ENCODE measurements around the gene P2RY2.
A peak's percentile ranks its signal among the peaks of the same experiment; 100 is the strongest.

The P2RY2 gene

GRCh38 chr11:73210916-73211667 lies 7.0 kb upstream of the P2RY2 start:
- no peak overlapping the region for H3K27ac ChIP-seq (ENCODE audit: low read length)
- H3K36me3 ChIP-seq (ENCODE audit: control insufficient read depth in 1 of 2, insufficient read depth in 2 of 2, low read length in 2 of 2) = no peaks in the 10 kb centered on the region
- no peak overlapping the region for H3K4me3 ChIP-seq (ENCODE audit: low read depth in 1 of 2, low read length in 2 of 2)
- no peaks in the 10 kb centered on the region for H3K27me3 ChIP-seq (ENCODE audit: low read depth, low read length)
- H3K9me3 ChIP-seq (ENCODE audit: control insufficient read depth in 1 of 2, low read length in 2 of 2) = no peaks in the 10 kb centered on the region
- H3K4me1 ChIP-seq (ENCODE audit: control insufficient read depth in 1 of 2, insufficient read depth in 2 of 2, low read length in 2 of 2) = no peaks in the 10 kb centered on the region

- no peaks in the 10 kb centered on the region for H3K9me3 ChIP-seq (ENCODE audit: control insufficient read depth in 1 of 2, low read length in 2 of 2)
- no peaks in the 10 kb centered on the region for H3K27me3 ChIP-seq (ENCODE audit: low read depth, low read length)
- no peak overlapping the region for H3K27ac ChIP-seq (ENCODE audit: low read length)
- H3K36me3 ChIP-seq (ENCODE audit: control insufficient read depth in 1 of 2, insufficient read depth in 2 of 2, low read length in 2 of 2) = no peaks in the 10 kb centered on the region
- no peak overlapping the region for H3K4me3 ChIP-seq (ENCODE audit: low read depth in 1 of 2, low read length in 2 of 2)
- peaks cover 0 to 6% of the 10 kb centered on the region in 2 donors for H3K4me1 ChIP-seq (ENCODE audit: control insufficient read depth in 1 of 2, insufficient read depth in 2 of 2, low read length in 2 of 2)
These were observed 4.6 kb upstream of the P2RY2 start for GRCh38 chr11:73213196-73214143.

GRCh38 chr11:73215191-73216134 lies 2.6 kb upstream of the P2RY2 start:
- H3K4me3 ChIP-seq (ENCODE audit: low read depth in 1 of 2, low read length in 2 of 2) = no peak overlapping the region
- H3K36me3 ChIP-seq (ENCODE audit: control insufficient read depth in 1 of 2, insufficient read depth in 2 of 2, low read length in 2 of 2) = no peaks in the 10 kb centered on the region
- H3K4me1 ChIP-seq (ENCODE audit: control insufficient read depth in 1 of 2, insufficient read depth in 2 of 2, low read length in 2 of 2) = peaks cover 0 to 12% of the 10 kb centered on the region in 2 donors
- no peaks in the 10 kb centered on the region for H3K27me3 ChIP-seq (ENCODE audit: low read depth, low read length)
- H3K9me3 ChIP-seq (ENCODE audit: control insufficient read depth in 1 of 2, low read length in 2 of 2) = no peaks in the 10 kb centered on the region
- no peak overlapping the region for H3K27ac ChIP-seq (ENCODE audit: low read length)

- Histone ChIP-seq H3K4me1 (ENCODE audit: control insufficient read depth in 1 of 2, insufficient read depth in 2 of 2, low read length in 2 of 2) (peaks cover 0 to 12% of the 10 kb centered on the region in 2 donors), H3K27me3 (ENCODE audit: low read depth, low read length) (no peaks in the 10 kb centered on the region), H3K4me3 (ENCODE audit: low read depth in 1 of 2, low read length in 2 of 2) (no peak overlapping the region), H3K36me3 (ENCODE audit: control insufficient read depth in 1 of 2, insufficient read depth in 2 of 2, low read length in 2 of 2) (no peaks in the 10 kb centered on the region), H3K27ac (ENCODE audit: low read length) (no peak overlapping the region), H3K9me3 (ENCODE audit: control insufficient read depth in 1 of 2, low read length in 2 of 2) (no peaks in the 10 kb centered on the region)
These were observed 1.6 kb upstream of the P2RY2 start for GRCh38 chr11:73216465-73216864.

GRCh38 chr11:73217131-73217809 lies 811 bp upstream of the P2RY2 start:
- H3K4me3 ChIP-seq (ENCODE audit: low read depth in 1 of 2, low read length in 2 of 2) = no peak overlapping the region
- H3K27ac ChIP-seq (ENCODE audit: low read length) = no peak overlapping the region

GRCh38 chr11:73217810-73218105 lies 323 bp upstream of the P2RY2 start:
- Histone ChIP-seq H3K36me3 (ENCODE audit: control insufficient read depth in 1 of 2, insufficient read depth in 2 of 2, low read length in 2 of 2) (no peaks in the 10 kb centered on the region), H3K9me3 (ENCODE audit: control insufficient read depth in 1 of 2, low read length in 2 of 2) (no peaks in the 10 kb centered on the region), H3K4me3 (ENCODE audit: low read depth in 1 of 2, low read length in 2 of 2) (peak overlapping the region in 1 of 2 donors; percentile 62), H3K4me1 (ENCODE audit: control insufficient read depth in 1 of 2, insufficient read depth in 2 of 2, low read length in 2 of 2) (peaks cover 0 to 12% of the 10 kb centered on the region in 2 donors), H3K27ac (ENCODE audit: low read length) (no peak overlapping the region), H3K27me3 (ENCODE audit: low read depth, low read length) (no peaks in the 10 kb centered on the region)

More at GRCh38 chr11:73217131-73217809, 811 bp upstream of the P2RY2 start:
- H3K27me3 ChIP-seq (ENCODE audit: low read depth, low read length) = no peaks in the 10 kb centered on the region
- H3K36me3 ChIP-seq (ENCODE audit: control insufficient read depth in 1 of 2, insufficient read depth in 2 of 2, low read length in 2 of 2) = no peaks in the 10 kb centered on the region
- no peaks in the 10 kb centered on the region for H3K9me3 ChIP-seq (ENCODE audit: control insufficient read depth in 1 of 2, low read length in 2 of 2)
- peaks cover 0 to 12% of the 10 kb centered on the region in 2 donors for H3K4me1 ChIP-seq (ENCODE audit: control insufficient read depth in 1 of 2, insufficient read depth in 2 of 2, low read length in 2 of 2)

- Histone ChIP-seq H3K27me3 (ENCODE audit: low read depth, low read length) (no peaks in the 10 kb centered on the region), H3K4me1 (ENCODE audit: control insufficient read depth in 1 of 2, insufficient read depth in 2 of 2, low read length in 2 of 2) (peaks cover 0 to 12% of the 10 kb centered on the region in 2 donors), H3K27ac (ENCODE audit: low read length) (no peak overlapping the region), H3K9me3 (ENCODE audit: control insufficient read depth in 1 of 2, low read length in 2 of 2) (no peaks in the 10 kb centered on the region), H3K36me3 (ENCODE audit: control insufficient read depth in 1 of 2, insufficient read depth in 2 of 2, low read length in 2 of 2) (no peaks in the 10 kb centered on the region), H3K4me3 (ENCODE audit: low read depth in 1 of 2, low read length in 2 of 2) (peak overlapping the region; percentile 37 to 62)
These were observed 742 bp downstream of the P2RY2 start for GRCh38 chr11:73218830-73219215.

GRCh38 chr11:73219396-73220285 lies 1.6 kb downstream of the P2RY2 start:
- Histone ChIP-seq H3K9me3 (ENCODE audit: control insufficient read depth in 1 of 2, low read length in 2 of 2) (no peaks in the 10 kb centered on the region), H3K36me3 (ENCODE audit: control insufficient read depth in 1 of 2, insufficient read depth in 2 of 2, low read length in 2 of 2) (no peaks in the 10 kb centered on the region), H3K27me3 (ENCODE audit: low read depth, low read length) (no peaks in the 10 kb centered on the region), H3K4me3 (ENCODE audit: low read depth in 1 of 2, low read length in 2 of 2) (no peak overlapping the region), H3K27ac (ENCODE audit: low read length) (no peak overlapping the region), H3K4me1 (ENCODE audit: control insufficient read depth in 1 of 2, insufficient read depth in 2 of 2, low read length in 2 of 2) (peaks cover 0 to 12% of the 10 kb centered on the region in 2 donors)

- Histone ChIP-seq H3K36me3 (ENCODE audit: control insufficient read depth in 1 of 2, insufficient read depth in 2 of 2, low read length in 2 of 2) (no peaks in the 10 kb centered on the region), H3K9me3 (ENCODE audit: control insufficient read depth in 1 of 2, low read length in 2 of 2) (no peaks in the 10 kb centered on the region), H3K4me3 (ENCODE audit: low read depth in 1 of 2, low read length in 2 of 2) (no peak overlapping the region), H3K27ac (ENCODE audit: low read length) (no peak overlapping the region), H3K4me1 (ENCODE audit: control insufficient read depth in 1 of 2, insufficient read depth in 2 of 2, low read length in 2 of 2) (peaks cover 0 to 12% of the 10 kb centered on the region in 2 donors), H3K27me3 (ENCODE audit: low read depth, low read length) (no peaks in the 10 kb centered on the region)
These were observed 3.4 kb downstream of the P2RY2 start for GRCh38 chr11:73221451-73221850.

GRCh38 chr11:73221996-73222395 lies 3.9 kb downstream of the P2RY2 start:
- no peaks in the 10 kb centered on the region for H3K27me3 ChIP-seq (ENCODE audit: low read depth, low read length)
- H3K9me3 ChIP-seq (ENCODE audit: control insufficient read depth in 1 of 2, low read length in 2 of 2) = no peaks in the 10 kb centered on the region
- H3K4me1 ChIP-seq (ENCODE audit: control insufficient read depth in 1 of 2, insufficient read depth in 2 of 2, low read length in 2 of 2) = peaks cover 0 to 12% of the 10 kb centered on the region in 2 donors
- no peak overlapping the region for H3K27ac ChIP-seq (ENCODE audit: low read length)
- H3K4me3 ChIP-seq (ENCODE audit: low read depth in 1 of 2, low read length in 2 of 2) = no peak overlapping the region
- no peaks in the 10 kb centered on the region for H3K36me3 ChIP-seq (ENCODE audit: control insufficient read depth in 1 of 2, insufficient read depth in 2 of 2, low read length in 2 of 2)

Measured in muscle layer of duodenum (tissue), 2 donors.